Measurements from ENCODE around the gene CTXND2. TPM values are rescaled to one million over a fixed set of nuclear protein-coding genes. Genes with fewer than 3 reads are reported as not detected.

The CTXND2 gene
- total RNA-seq, 4 donors from 2014 or later: not detected

DNA sequence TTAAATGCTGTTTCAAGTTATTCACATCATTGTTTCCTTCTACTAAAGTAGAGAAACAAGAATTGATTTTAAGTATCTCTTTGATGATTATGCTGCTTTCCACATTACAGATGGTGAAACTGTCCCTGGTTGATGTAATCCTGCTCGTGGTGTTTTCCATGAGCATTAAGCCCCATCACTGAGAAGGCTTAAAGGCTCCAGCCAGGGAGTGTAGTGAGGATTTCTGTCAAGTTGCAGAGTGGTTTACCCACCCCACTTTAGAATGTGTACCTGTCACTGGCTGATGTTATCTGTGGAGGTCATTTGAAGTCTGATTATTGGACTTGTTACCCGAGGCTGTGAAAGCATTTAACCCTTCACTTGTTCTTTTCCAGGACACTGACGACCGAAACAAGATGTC is 74.8 kb downstream of the CTXND2 start:
- no peak overlapping the region for H3K4me3 ChIP-seq
- TF ChIP-seq POLR2A (IDR thresholded peaks at IDR 0.05): no peak
- TF ChIP-seq, protein P1, sequence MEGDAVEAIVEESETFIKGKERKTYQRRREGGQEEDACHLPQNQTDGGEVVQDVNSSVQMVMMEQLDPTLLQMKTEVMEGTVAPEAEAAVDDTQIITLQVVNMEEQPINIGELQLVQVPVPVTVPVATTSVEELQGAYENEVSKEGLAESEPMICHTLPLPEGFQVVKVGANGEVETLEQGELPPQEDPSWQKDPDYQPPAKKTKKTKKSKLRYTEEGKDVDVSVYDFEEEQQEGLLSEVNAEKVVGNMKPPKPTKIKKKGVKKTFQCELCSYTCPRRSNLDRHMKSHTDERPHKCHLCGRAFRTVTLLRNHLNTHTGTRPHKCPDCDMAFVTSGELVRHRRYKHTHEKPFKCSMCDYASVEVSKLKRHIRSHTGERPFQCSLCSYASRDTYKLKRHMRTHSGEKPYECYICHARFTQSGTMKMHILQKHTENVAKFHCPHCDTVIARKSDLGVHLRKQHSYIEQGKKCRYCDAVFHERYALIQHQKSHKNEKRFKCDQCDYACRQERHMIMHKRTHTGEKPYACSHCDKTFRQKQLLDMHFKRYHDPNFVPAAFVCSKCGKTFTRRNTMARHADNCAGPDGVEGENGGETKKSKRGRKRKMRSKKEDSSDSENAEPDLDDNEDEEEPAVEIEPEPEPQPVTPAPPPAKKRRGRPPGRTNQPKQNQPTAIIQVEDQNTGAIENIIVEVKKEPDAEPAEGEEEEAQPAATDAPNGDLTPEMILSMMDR (IDR thresholded peaks at IDR 0.05): no peak
- no peaks in the 10 kb centered on the region for H3K9me3 ChIP-seq
- no peak overlapping the region for H3K27ac ChIP-seq
- H3K27me3 ChIP-seq: no peaks in the 10 kb centered on the region
- intact Hi-C loops (cut with DNase I): no loop called here
- 60 to 66% methylated on average over 4 of the region's 4 CpGs for WGBS, 2 donors
- no peak for DNase-seq
- peaks cover 34 to 100% (median 52%) of the 10 kb centered on the region in 3 donors for H3K36me3 ChIP-seq
- no peaks in the 10 kb centered on the region for H3K4me1 ChIP-seq

Other genes starting within 250 kb of the CTXND2 start
- 10 to 100 TPM; 26.1 to 38.6 (median 31.8) TPM for gene GOLPH3L, start 190.0 kb upstream of the CTXND2 start, total RNA-seq
- 10 to 100 TPM in 1 of 4 donors, 1 to 10 TPM in 2, not detected in 1; 4.1 to 10.1 (median 9.3) TPM for gene HORMAD1, start 166.2 kb upstream of the CTXND2 start, total RNA-seq
- 10 to 100 TPM; 19.7 to 82.4 (median 48.0) TPM for gene CTSS, start 121.4 kb upstream of the CTXND2 start, total RNA-seq
- 10 to 100 TPM in 2 of 4 donors, 1 to 10 TPM in 2; 3.0 to 71.7 (median 38.5) TPM for gene CTSK, start 78.9 kb upstream of the CTXND2 start, total RNA-seq
- 10 to 100 TPM; 20.5 to 39.9 (median 25.0) TPM for gene ARNT, start 10.5 kb upstream of the CTXND2 start, total RNA-seq
- gene SETDB1, start 39.2 kb downstream of the CTXND2 start, total RNA-seq: 10 to 100 TPM; 20.5 to 39.5 (median 25.3) TPM
- 10 to 100 TPM; 18.2 to 72.7 (median 45.4) TPM for gene CERS2, start 87.7 kb downstream of the CTXND2 start, total RNA-seq
- gene ANXA9, start 95.2 kb downstream of the CTXND2 start, total RNA-seq: 1 to 10 TPM; 1.2 to 7.8 (median 4.4) TPM
- gene MINDY1, start 119.8 kb downstream of the CTXND2 start, total RNA-seq: 10 to 100 TPM; 25.4 to 52.5 (median 37.1) TPM
- 10 to 100 TPM in 3 of 4 donors, 1 to 10 TPM in 1; 8.9 to 21.0 (median 15.9) TPM for gene PRUNE1, start 121.3 kb downstream of the CTXND2 start, total RNA-seq
- gene BNIPL, start 149.4 kb downstream of the CTXND2 start, total RNA-seq: 100 to 1,000 TPM in 1 of 4 donors, 10 to 100 TPM in 3; 52.7 to 168 (median 96.1) TPM
- 1 to 10 TPM in 3 of 4 donors, under 1 TPM in 1; 0.23 to 3.2 (median 2.3) TPM for gene C1orf56, start 160.6 kb downstream of the CTXND2 start, total RNA-seq
- gene CDC42SE1, start 172.5 kb downstream of the CTXND2 start, total RNA-seq: 100 to 1,000 TPM in 3 of 4 donors, 10 to 100 TPM in 1; 86.7 to 128 (median 115) TPM
- gene MLLT11, start 173.3 kb downstream of the CTXND2 start, total RNA-seq: 1 to 10 TPM in 2 of 4 donors, under 1 TPM in 2; 0.38 to 1.6 (median 0.92) TPM
- 10 to 100 TPM in 3 of 4 donors, 1 to 10 TPM in 1; 7.1 to 15.8 (median 11.0) TPM for gene GABPB2, start 183.6 kb downstream of the CTXND2 start, total RNA-seq

All from esophagus squamous epithelium (tissue), 5 donors.